COLO668 (cell line): Measurements from ENCODE around the gene SRP9.
"Not testable (repeated sequence)": the region's sequence is repeated elsewhere in the genome, so short reads cannot be mapped to it uniquely, and the experiment has no call there.

Experiments used
- DNase-seq: peaks from one replicate; lab custom pipeline; 2025; ENCODE audit not compliant: unreplicated experiment; lab: John Stamatoyannopoulos, UW

The SRP9 gene

GRCh38 chr1:225755671-225756319, 21.8 kb upstream of the SRP9 start:
- no peak for DNase-seq

- DNase-seq, result no peak
Measured at GRCh38 chr1:225757927-225758656, 19.5 kb upstream of the SRP9 start.

GRCh38 chr1:225759972-225760371, 17.7 kb upstream of the SRP9 start:
- DNase-seq, result not testable (repeated sequence)

GRCh38 chr1:225760531-225760930, 17.1 kb upstream of the SRP9 start:
- DNase-seq, result no peak

GRCh38 chr1:225761395-225761794, 16.2 kb upstream of the SRP9 start:
- not testable (repeated sequence) for DNase-seq

- peak; percentile 36 for DNase-seq
Measured at GRCh38 chr1:225762002-225762441, 15.6 kb upstream of the SRP9 start.

DNA sequence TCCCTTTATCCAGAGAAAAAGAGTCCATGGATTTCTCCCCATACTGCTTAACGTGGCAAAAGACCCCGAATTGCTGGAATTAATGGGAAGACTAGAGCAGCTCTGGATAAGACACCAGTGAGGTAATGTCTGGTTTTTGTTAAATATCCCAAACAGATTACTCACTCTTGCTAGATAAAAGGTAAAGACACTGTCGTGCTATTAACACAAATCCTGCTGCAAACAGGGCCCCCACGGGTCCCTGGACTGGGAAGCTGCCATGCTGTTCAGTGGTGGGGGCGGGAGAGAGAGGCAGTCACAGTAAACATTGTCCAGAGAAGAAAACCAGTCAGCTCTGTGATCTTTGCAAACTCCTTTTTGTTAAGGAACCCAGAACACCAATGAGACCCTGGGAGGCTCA, 15.2 kb upstream of the SRP9 start:
- no peak for DNase-seq

- DNase-seq, result no peak
Measured at GRCh38 chr1:225763716-225764548, 13.7 kb upstream of the SRP9 start.

GRCh38 chr1:225765982-225766674, 11.5 kb upstream of the SRP9 start:
- no peak for DNase-seq

GRCh38 chr1:225766967-225767633, 10.5 kb upstream of the SRP9 start:
- no peak for DNase-seq

- peak; percentile 74 for DNase-seq
Measured at GRCh38 chr1:225767634-225768540, 9.7 kb upstream of the SRP9 start.

GRCh38 chr1:225768662-225769426, 8.8 kb upstream of the SRP9 start:
- no peak for DNase-seq

- no peak for DNase-seq
Measured at GRCh38 chr1:225769687-225770086, 7.9 kb upstream of the SRP9 start.

DNA sequence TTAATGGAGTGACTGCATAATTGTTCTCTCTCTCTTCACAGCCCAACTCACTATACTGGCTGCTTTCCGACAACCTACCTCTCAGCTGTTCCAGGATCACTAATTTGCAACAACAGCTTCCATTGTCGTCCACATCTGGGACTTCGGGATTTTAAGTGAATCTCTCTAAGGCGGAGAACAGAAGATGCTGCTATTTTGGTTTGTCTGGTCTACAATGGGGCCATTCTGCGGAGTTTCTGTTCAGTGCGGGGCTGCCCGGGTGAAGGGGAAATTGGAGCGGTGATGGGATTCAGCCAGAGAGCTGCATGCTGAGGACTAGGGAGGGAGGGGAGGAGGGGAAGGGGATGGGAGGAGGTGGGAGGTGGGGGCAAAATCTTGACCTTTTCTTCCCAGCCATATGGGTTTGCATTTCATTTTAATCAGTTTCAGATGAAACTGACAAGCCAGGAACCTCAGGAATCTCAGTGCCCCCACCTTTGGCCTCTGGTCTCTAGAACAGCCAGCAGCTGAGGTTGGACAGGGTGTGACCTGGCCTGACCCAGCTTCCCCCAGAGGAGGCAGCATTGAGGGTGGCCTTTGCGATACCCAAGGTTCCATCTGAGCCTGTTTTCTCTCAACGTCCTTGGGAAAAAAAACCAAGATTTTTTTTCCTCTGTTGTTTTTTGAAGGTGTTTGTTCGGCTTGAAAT, 6.9 kb upstream of the SRP9 start:
- no peak for DNase-seq

GRCh38 chr1:225771661-225772322, 5.8 kb upstream of the SRP9 start:
- no peak for DNase-seq

DNA sequence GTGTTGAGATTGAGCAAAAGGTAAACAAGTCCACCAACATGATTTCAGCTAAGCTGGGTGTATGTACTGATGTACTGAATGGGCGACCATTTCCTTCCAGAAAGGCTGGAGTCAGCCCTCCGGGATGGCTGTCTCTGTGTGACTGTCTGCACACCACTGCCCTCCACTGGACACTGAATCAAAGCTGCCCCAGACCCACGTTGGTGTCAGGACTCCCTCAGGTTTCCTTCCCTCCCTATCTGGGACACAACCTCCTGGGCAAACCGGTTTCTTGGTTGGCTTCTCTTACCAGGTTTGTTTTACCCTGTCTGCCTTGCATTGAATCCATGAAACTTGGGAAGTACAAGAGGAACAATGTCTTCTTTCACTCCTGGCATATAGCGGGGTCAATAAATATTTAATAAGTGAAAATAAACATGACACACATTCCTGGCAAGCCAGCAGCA, 5.3 kb upstream of the SRP9 start:
- peak; percentile 90 for DNase-seq

DNA sequence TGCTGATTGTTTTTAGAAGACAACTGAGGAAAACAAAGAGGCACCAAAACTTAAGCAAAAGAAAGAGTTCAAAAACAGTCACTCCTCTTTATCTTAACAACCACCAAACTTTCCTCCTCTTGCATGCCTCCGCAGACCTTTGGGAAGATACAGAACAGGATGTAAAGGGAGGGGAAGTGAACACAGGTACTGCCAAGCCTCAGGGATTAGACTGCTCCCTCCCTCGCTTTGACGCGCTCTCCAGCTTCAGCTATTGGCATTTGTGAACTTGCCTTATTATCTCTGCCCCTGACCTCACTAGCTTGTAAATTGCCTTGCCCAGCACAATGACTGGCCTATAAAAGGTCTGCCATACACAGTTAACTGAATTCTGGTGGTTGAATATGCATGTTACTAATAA, 4.8 kb upstream of the SRP9 start:
- DNase-seq, result no peak
